IMR-90 (cell line): ENCODE data around the gene CIB1. TPM values are rescaled to one million over a fixed set of nuclear protein-coding genes. Genes with fewer than 3 reads are reported as not detected.

Experiments used
- ATAC-seq: fragments of 200-7000 bp; cut with Tn5 transposase; 2 replicates; pipeline ENCODE4 v1.9.1; 2020; ENCODE audit warnings: low read depth, mild to moderate bottlenecking, moderate library complexity
- BruUV-seq: library from RNA; stranded (reverse); fragments of 400-500 nt; replicated peaks from 2 replicates; lab custom pipeline; 2021; lab: Mats Ljungman, UMichigan
- CTCF ChIA-PET: fragments of 300-600 bp; formaldehyde crosslinking; extraction: SDS; loops from one replicate; lab custom pipeline; 2021; ENCODE audit warnings: antibody characterized with exemption; lab: Yijun Ruan, JAX
- POLR2A ChIA-PET: fragments of 300-600 bp; sonication (Branson Sonifier 250); formaldehyde crosslinking; loops from one replicate; lab custom pipeline; 2022; ENCODE audit warnings: antibody characterized with exemption; ENCODE audit not compliant: unreplicated experiment; lab: Charles Lee
- DNase-seq: peaks from one replicate; pipeline ENCODE4 v3.0.0; 2013
- H2AFZ ChIP-seq: replicated peaks from 2 replicates; pipeline ENCODE3; 2013; ENCODE audit warnings: low read length, mild to moderate bottlenecking; ENCODE audit not compliant: poor library complexity
- H2AK5ac ChIP-seq: 2 replicates; pipeline ENCODE4 v1.6.1; 2013; ENCODE audit warnings: low read depth, low read length, inconsistent platforms
- H2AK9ac ChIP-seq: replicated peaks from 2 replicates; pipeline ENCODE3; 2013; ENCODE audit warnings: mild to moderate bottlenecking, low read depth, low read length, moderate library complexity; ENCODE audit not compliant: poor library complexity
- H2BK120ac ChIP-seq: 2 replicates; pipeline ENCODE4 v1.6.1; 2013; ENCODE audit warnings: low read depth, low read length, inconsistent platforms
- H2BK15ac ChIP-seq: 3 replicates; pipeline ENCODE4 v1.6.1; 2013; ENCODE audit warnings: low read depth, low read length, inconsistent platforms
- H2BK20ac ChIP-seq: 2 replicates; pipeline ENCODE4 v1.6.1; 2013; ENCODE audit warnings: low read depth, mild to moderate bottlenecking, inconsistent platforms, low read length, moderate library complexity
- H2BK5ac ChIP-seq: 2 replicates; pipeline ENCODE4 v1.6.1; 2013; ENCODE audit warnings: mild to moderate bottlenecking, low read depth, low read length, inconsistent platforms; ENCODE audit not compliant: poor library complexity, severe bottlenecking
- H3K14ac ChIP-seq: replicated peaks from 2 replicates; pipeline ENCODE4 v1.6.1; 2013; ENCODE audit warnings: low read depth, low read length, inconsistent platforms
- H3K18ac ChIP-seq: 2 replicates; pipeline ENCODE4 v1.6.1; 2013; ENCODE audit warnings: low read depth, low read length, control low read depth
- H3K23ac ChIP-seq: 2 replicates; pipeline ENCODE4 v1.6.1; 2013; ENCODE audit warnings: low read depth, low read length, inconsistent platforms
- H3K27ac ChIP-seq: 2 replicates; pipeline ENCODE4 v1.5.1; 2013; ENCODE audit warnings: mild to moderate bottlenecking, control low read depth, low read length; ENCODE audit not compliant: insufficient read depth
- H3K27me3 ChIP-seq: 2 replicates; pipeline ENCODE4 v1.6.1; 2013; ENCODE audit warnings: low read length; ENCODE audit not compliant: control insufficient read depth, insufficient read depth
- H3K36me3 ChIP-seq: 2 replicates; pipeline ENCODE4 v1.6.1; 2013; ENCODE audit warnings: low read length, mixed read lengths; ENCODE audit not compliant: control insufficient read depth, insufficient read depth
- H3K4ac ChIP-seq: 2 replicates; pipeline ENCODE4 v1.6.1; 2013; ENCODE audit warnings: low read depth, low read length, inconsistent platforms
- H3K4me1 ChIP-seq: 2 replicates; pipeline ENCODE4 v1.6.1; 2013; ENCODE audit warnings: low read length, mixed read lengths; ENCODE audit not compliant: control insufficient read depth, insufficient read depth
- H3K4me2 ChIP-seq: 2 replicates; pipeline ENCODE4 v1.6.1; 2013; ENCODE audit warnings: low read depth, mild to moderate bottlenecking, control low read depth, low read length, moderate library complexity
- H3K4me3 ChIP-seq: 2 replicates; pipeline ENCODE4 v1.5.1; 2013; ENCODE audit warnings: low read depth, mild to moderate bottlenecking, control low read depth, low read length, moderate library complexity; ENCODE audit not compliant: insufficient read depth
- H3K56ac ChIP-seq: 2 replicates; pipeline ENCODE4 v1.6.1; 2013; ENCODE audit warnings: low read length, inconsistent platforms; ENCODE audit not compliant: insufficient read depth; ENCODE audit errors: extremely low read depth
- H3K79me1 ChIP-seq, 2 experiments: 2 replicates each; pipeline ENCODE4 v1.6.1; 2013; ENCODE audit warnings: low read length in 2 of 2, inconsistent platforms in 1 of 2, low read depth in 1 of 2
- H3K9ac ChIP-seq: 2 replicates; pipeline ENCODE4 v1.6.1; 2013; ENCODE audit warnings: low read depth, low read length, control low read depth
- H3K9me1 ChIP-seq: 2 replicates; pipeline ENCODE4 v1.6.1; 2013; ENCODE audit warnings: low read length, inconsistent platforms; ENCODE audit not compliant: insufficient read depth
- H3K9me3 ChIP-seq: 2 replicates; pipeline ENCODE4 v1.6.1; 2013; ENCODE audit warnings: low read length; ENCODE audit not compliant: control insufficient read depth, insufficient read depth
- H4K20me1 ChIP-seq: 2 replicates; pipeline ENCODE4 v1.6.1; 2013; ENCODE audit warnings: low read length, inconsistent platforms; ENCODE audit not compliant: insufficient read depth
- H4K5ac ChIP-seq: 2 replicates; pipeline ENCODE4 v1.6.1; 2013; ENCODE audit warnings: mild to moderate bottlenecking, low read depth, low read length, control low read depth
- H4K8ac ChIP-seq, 2 experiments: 2 replicates each; pipeline ENCODE4 v1.6.1; 2013; ENCODE audit warnings: low read depth in 2 of 2, low read length in 2 of 2, control low read depth in 1 of 2, inconsistent platforms in 1 of 2
- H4K91ac ChIP-seq: 2 replicates; pipeline ENCODE4 v1.6.1; 2013; ENCODE audit warnings: low read depth, low read length, inconsistent platforms; ENCODE audit not compliant: insufficient read depth
- BHLHE40 ChIP-seq: fragments of 150-350 bp; IDR thresholded peaks from 2 replicates; pipeline ENCODE4 v1.6.1; 2016; ENCODE audit warnings: mild to moderate bottlenecking, low read depth, low read length
- CEBPB ChIP-seq: IDR thresholded peaks from 2 replicates; pipeline ENCODE4 v1.6.1; 2012; ENCODE audit warnings: low read depth, low read length, improper control_type of control experiment
- MAZ ChIP-seq: IDR thresholded peaks from 2 replicates; pipeline ENCODE4 v1.6.1; 2012; ENCODE audit warnings: low read depth, mild to moderate bottlenecking, low read length, improper control_type of control experiment, moderate library complexity, borderline replicate concordance
- MXI1 ChIP-seq: IDR thresholded peaks from 2 replicates; pipeline ENCODE4 v1.6.1; 2012; ENCODE audit warnings: low read depth, mild to moderate bottlenecking, low read length, moderate library complexity, borderline replicate concordance
- POLR2A ChIP-seq: IDR thresholded peaks from 2 replicates; pipeline ENCODE4 v1.6.1; 2012; ENCODE audit warnings: mild to moderate bottlenecking, low read depth, low read length
- RAD21 ChIP-seq: IDR thresholded peaks from 2 replicates; pipeline ENCODE4 v1.6.1; 2012; ENCODE audit warnings: low read length, improper control_type of control experiment
- RFX5 ChIP-seq: IDR thresholded peaks from 2 replicates; pipeline ENCODE4 v1.8.0; 2012; ENCODE audit warnings: low read depth, mild to moderate bottlenecking, low read length, moderate library complexity
- WGBS, 2 experiments: methylation state at CpG; one replicate each; pipeline versions ENCODE4 v1.1.5 to v1.1.7; 2013; ENCODE audit warnings: missing lambda C conversion rate in 2 of 2; ENCODE audit not compliant: insufficient read length in 1 of 2; ENCODE audit errors: extremely low coverage in 2 of 2; 5-methylcytosine and 5-hydroxymethylcytosine counted together
- dilution Hi-C: fragments of 300-500 bp; cut with HindIII; formaldehyde crosslinking; loops from one replicate; pipeline ENCODE4 v1.14.3; 2018; ENCODE audit warnings: low sequenced_read_pairs; ENCODE audit not compliant: unreplicated experiment
- in situ Hi-C: fragments of 300-500 bp; cut with MboI; formaldehyde crosslinking; loops from 3 replicates; pipeline ENCODE4 v1.14.3; 2019; ENCODE audit warnings: low sequenced_read_pairs, inconsistent platforms, mixed read lengths
- intact Hi-C: fragments of 100-400 bp; cut with micrococcal nuclease; formaldehyde crosslinking; loops from 2 replicates; pipeline ENCODE4 v1.10.0; 2022
- polyA plus RNA-seq, 3 experiments: library from polyadenylated mRNA; depleted of rRNA; stranded (reverse); fragments of >200 nt; gene quantifications; 2 replicates each; pipeline ENCODE4 v1.2.3, GENCODE V29; 2012; ENCODE audit warnings: low replicate concordance in 1 of 3
- total RNA-seq: library from RNA; depleted of rRNA; stranded (reverse); fragments of >200 nt; gene quantifications from 2 replicates; pipeline ENCODE4 v1.2.3, GENCODE V29; 2012
- TF ChIP-seq, protein P1 (sequence below): fragments of 150-350 bp; IDR thresholded peaks from 2 replicates; pipeline ENCODE4 v1.6.1; 2016; ENCODE audit warnings: low read depth, mild to moderate bottlenecking, low read length, moderate library complexity, borderline replicate concordance

CIB1 gene
- total and polyA plus RNA-seq, 2 of the 4 experiments (the other 2 are of a cell fraction): 31.5 to 94.1 TPM

DNA sequence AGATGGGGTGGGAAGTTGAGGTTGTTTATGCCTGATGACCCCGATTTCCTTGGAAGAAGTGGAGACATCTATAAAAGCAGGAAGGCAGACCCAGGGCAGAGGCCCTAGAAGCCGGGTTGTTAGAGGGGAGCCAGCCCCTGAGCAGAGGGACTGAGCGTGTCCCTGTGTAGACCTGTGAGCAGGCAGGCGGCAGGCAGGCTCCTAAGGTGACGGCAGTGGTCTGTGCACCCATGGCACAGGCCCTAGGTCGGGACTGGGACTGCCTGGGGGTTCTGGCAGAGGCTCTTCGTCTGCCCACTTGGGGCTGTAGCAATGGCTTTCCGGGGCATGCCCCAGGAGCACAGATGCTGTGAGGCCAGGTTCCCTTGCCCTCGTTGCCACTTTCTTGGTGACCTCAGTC is 22.7 kb downstream of the CIB1 start:
- H4K5ac ChIP-seq: peak overlapping the region; percentile 71; the same call in 1 of the 2 replicates
- no peak overlapping the region for H3K4me2 ChIP-seq
- DNase-seq: no peak
- ChIA-PET POLR2A (no interaction called here), CTCF (no interaction called here)
- H3K27me3 ChIP-seq: no peaks in the 10 kb centered on the region
- peaks cover 6% of the 10 kb centered on the region for H3K4me1 ChIP-seq
- H2BK20ac ChIP-seq: no peak overlapping the region
- dilution Hi-C loops (no loop called here), intact Hi-C loops (no loop called here), in situ Hi-C loops (no loop called here)
- peak overlapping the region; percentile 36 to 85; a peak in 3 of 4 replicates for H4K8ac ChIP-seq
- H2AFZ ChIP-seq: no peak overlapping the region
- peak overlapping the region; percentile 69 for H2BK5ac ChIP-seq
- peaks cover 20 to 44% of the 10 kb centered on the region in 2 experiments for H3K79me1 ChIP-seq
- no peak overlapping the region for H3K4me3 ChIP-seq
- H2BK120ac ChIP-seq: no peak overlapping the region
- peaks cover 7% of the 10 kb centered on the region for H3K36me3 ChIP-seq
- BruUV-seq: no TSS peak
- H3K27ac ChIP-seq: no peak overlapping the region
- peak overlapping the region; percentile 94 for H2AK9ac ChIP-seq
- H3K9ac ChIP-seq: no peak overlapping the region
- H3K9me1 ChIP-seq: peaks cover 10% of the 10 kb centered on the region
- peak overlapping the region; percentile 61; the same call in 1 of the 2 replicates for H4K91ac ChIP-seq
- H3K9me3 ChIP-seq: no peaks in the 10 kb centered on the region
- peak overlapping the region; percentile 90 for H3K14ac ChIP-seq
- H4K20me1 ChIP-seq: no peaks in the 10 kb centered on the region; the same call in 1 of the 2 replicates
- TF ChIP-seq, protein P1, sequence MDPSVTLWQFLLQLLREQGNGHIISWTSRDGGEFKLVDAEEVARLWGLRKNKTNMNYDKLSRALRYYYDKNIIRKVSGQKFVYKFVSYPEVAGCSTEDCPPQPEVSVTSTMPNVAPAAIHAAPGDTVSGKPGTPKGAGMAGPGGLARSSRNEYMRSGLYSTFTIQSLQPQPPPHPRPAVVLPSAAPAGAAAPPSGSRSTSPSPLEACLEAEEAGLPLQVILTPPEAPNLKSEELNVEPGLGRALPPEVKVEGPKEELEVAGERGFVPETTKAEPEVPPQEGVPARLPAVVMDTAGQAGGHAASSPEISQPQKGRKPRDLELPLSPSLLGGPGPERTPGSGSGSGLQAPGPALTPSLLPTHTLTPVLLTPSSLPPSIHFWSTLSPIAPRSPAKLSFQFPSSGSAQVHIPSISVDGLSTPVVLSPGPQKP: no peak
- TF ChIP-seq RAD21 (no peak), POLR2A (no peak), BHLHE40 (no peak), CEBPB (no peak), RFX5 (no peak), MAZ (no peak), MXI1 (no peak)
- H3K56ac ChIP-seq: no peak overlapping the region
- ATAC-seq: no peak
- peak overlapping the region; percentile 85; the same call in 1 of the 2 replicates for H2AK5ac ChIP-seq
- peak overlapping the region; percentile 78 for H3K4ac ChIP-seq
- 100% methylated on average over 2 of the region's 9 CpGs; no CpG with 5 or more reads in 1 of the 2 experiments for WGBS, 2 experiments
- no peak overlapping the region for H2BK15ac ChIP-seq
- no peak overlapping the region for H3K18ac ChIP-seq
- H3K23ac ChIP-seq: 0 out of 2 replicates have a peak overlapping the region, but pooled peaks have one; percentile 63
